ENCODE measurements around the gene NDNF. TPM values are rescaled to one million over a fixed set of nuclear protein-coding genes. Genes with fewer than 3 reads are reported as not detected.

Gene NDNF
- total and polyA plus RNA-seq, 9 of the 15 experiments (the other 6 are each of a cell fraction or from before 2014, with no cell fraction given): not detected

DNA sequence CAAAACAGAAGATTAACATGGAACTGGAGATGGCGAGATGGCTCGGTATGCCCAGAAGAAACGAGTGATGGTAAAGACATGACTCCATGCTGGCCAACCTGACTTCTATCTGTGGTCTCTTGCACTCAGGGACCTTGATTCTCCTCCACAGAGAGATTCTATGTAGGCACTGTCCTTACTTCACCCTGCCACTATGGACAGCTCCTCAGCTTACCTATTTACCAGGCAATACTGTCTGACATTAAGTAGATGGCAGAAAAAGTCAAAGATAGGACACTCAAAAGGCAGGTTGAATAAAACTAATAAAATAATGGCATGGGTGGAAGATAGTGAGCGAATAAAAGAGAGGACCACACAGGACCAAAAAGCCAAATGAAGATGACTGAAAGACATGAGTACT, 35.2 kb upstream of the NDNF start:
- intact Hi-C loops (cut with micrococcal nuclease): no loop called here
- no peak for FAIRE-seq
- no peak for DNase-seq (ENCODE audit: extremely low read depth in 1 of 4, low spot score in 3 of 4)
- no TSS peak for BruUV-seq (replicated peaks)
- WGBS (ENCODE audit: insufficient coverage, low coverage, missing lambda C conversion rate): 0% methylated on average over 4 of the region's 4 CpGs
- Histone ChIP-seq H3K4me3 (no peak overlapping the region), H3K9ac (ENCODE audit: insufficient read depth in 1 of 2, low read depth in 2 of 2, low read length in 2 of 2) (no peak overlapping the region), H3K9me3 (replicated peaks; ENCODE audit: control insufficient read depth, insufficient read depth, low read depth, low read length) (no peaks in the 10 kb centered on the region), H2AFZ (ENCODE audit: low read depth, low read length) (no peak overlapping the region), H3K79me2 (ENCODE audit: control insufficient read depth, insufficient read depth, low read length) (no peaks in the 10 kb centered on the region), H4K20me1 (replicated peaks; ENCODE audit: control insufficient read depth, insufficient read depth, low read length) (no peaks in the 10 kb centered on the region), H3K27ac (ENCODE audit: extremely low read depth, low read depth, low read length) (no peak overlapping the region), H3K27me3 (ENCODE audit: control insufficient read depth in 2 of 2, insufficient read depth in 2 of 2, low read length in 2 of 2) (no peaks in the 10 kb centered on the region), H3K9me1 (ENCODE audit: control insufficient read depth, insufficient read depth, low read length) (no peaks in the 10 kb centered on the region), H3K4me2 (ENCODE audit: insufficient read depth, low read length) (no peak overlapping the region), H3K36me3 (ENCODE audit: control insufficient read depth, insufficient read depth, low read length) (no peaks in the 10 kb centered on the region), H3K4me1 (replicated peaks in 1 of 2; ENCODE audit: control insufficient read depth in 2 of 2, insufficient read depth in 2 of 2, low read length in 2 of 2) (no peaks in the 10 kb centered on the region)
- no peak for ATAC-seq
- ChIA-PET CTCF (ENCODE audit: low intra/inter-chr PET ratio) (no interaction called here), POLR2A (no interaction called here)
- in situ Hi-C loops (cut with MboI): no loop called here
- TF ChIP-seq ARID1B (IDR thresholded peaks at IDR 0.05): no peak
- TF ChIP-seq FOXA3 (CRISPR knock-in tag; conservative IDR thresholded peaks at IDR 0.05 in 1 of 2, IDR thresholded peaks at IDR 0.05 in 1 of 2): no peak
- TF ChIP-seq SMARCA5 (IDR thresholded peaks at IDR 0.05): no peak
- TF ChIP-seq RBM17 (IDR thresholded peaks at IDR 0.05; ENCODE audit: borderline replicate concordance, low read depth, low read length): no peak
- TF ChIP-seq, protein P1, sequence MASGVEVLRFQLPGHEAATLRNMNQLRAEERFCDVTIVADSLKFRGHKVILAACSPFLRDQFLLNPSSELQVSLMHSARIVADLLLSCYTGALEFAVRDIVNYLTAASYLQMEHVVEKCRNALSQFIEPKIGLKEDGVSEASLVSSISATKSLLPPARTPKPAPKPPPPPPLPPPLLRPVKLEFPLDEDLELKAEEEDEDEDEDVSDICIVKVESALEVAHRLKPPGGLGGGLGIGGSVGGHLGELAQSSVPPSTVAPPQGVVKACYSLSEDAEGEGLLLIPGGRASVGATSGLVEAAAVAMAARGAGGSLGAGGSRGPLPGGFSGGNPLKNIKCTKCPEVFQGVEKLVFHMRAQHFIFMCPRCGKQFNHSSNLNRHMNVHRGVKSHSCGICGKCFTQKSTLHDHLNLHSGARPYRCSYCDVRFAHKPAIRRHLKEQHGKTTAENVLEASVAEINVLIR (CRISPR knock-in tag; IDR thresholded peaks at IDR 0.05): no peak
- no peak for TF ChIP-seq ZNF445 (CRISPR knock-in tag; IDR thresholded peaks at IDR 0.05; ENCODE audit: low read depth)
- TF ChIP-seq CBX1 (IDR thresholded peaks at IDR 0.05; ENCODE audit: low read depth): no peak
- no peak for TF ChIP-seq ATF4 (CRISPR knock-in tag; IDR thresholded peaks at IDR 0.05)
- TF ChIP-seq ZNF3 (CRISPR knock-in tag; IDR thresholded peaks at IDR 0.05): no peak
- TF ChIP-seq, protein P2, sequence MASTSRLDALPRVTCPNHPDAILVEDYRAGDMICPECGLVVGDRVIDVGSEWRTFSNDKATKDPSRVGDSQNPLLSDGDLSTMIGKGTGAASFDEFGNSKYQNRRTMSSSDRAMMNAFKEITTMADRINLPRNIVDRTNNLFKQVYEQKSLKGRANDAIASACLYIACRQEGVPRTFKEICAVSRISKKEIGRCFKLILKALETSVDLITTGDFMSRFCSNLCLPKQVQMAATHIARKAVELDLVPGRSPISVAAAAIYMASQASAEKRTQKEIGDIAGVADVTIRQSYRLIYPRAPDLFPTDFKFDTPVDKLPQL (IDR thresholded peaks at IDR 0.05; ENCODE audit: extremely low read depth, insufficient read length): no peak
- no peak for TF ChIP-seq STAT5B (CRISPR knock-in tag; IDR thresholded peaks at IDR 0.05)
- TF ChIP-seq, protein P3, sequence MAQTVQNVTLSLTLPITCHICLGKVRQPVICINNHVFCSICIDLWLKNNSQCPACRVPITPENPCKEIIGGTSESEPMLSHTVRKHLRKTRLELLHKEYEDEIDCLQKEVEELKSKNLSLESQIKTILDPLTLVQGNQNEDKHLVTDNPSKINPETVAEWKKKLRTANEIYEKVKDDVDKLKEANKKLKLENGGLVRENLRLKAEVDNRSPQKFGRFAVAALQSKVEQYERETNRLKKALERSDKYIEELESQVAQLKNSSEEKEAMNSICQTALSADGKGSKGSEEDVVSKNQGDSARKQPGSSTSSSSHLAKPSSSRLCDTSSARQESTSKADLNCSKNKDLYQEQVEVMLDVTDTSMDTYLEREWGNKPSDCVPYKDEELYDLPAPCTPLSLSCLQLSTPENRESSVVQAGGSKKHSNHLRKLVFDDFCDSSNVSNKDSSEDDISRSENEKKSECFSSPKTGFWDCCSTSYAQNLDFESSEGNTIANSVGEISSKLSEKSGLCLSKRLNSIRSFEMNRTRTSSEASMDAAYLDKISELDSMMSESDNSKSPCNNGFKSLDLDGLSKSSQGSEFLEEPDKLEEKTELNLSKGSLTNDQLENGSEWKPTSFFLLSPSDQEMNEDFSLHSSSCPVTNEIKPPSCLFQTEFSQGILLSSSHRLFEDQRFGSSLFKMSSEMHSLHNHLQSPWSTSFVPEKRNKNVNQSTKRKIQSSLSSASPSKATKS (CRISPR knock-in tag; IDR thresholded peaks at IDR 0.05): no peak
- no peak for TF ChIP-seq TAF15 (IDR thresholded peaks at IDR 0.05; ENCODE audit: low read depth, low read length)
- TF ChIP-seq, protein P4, sequence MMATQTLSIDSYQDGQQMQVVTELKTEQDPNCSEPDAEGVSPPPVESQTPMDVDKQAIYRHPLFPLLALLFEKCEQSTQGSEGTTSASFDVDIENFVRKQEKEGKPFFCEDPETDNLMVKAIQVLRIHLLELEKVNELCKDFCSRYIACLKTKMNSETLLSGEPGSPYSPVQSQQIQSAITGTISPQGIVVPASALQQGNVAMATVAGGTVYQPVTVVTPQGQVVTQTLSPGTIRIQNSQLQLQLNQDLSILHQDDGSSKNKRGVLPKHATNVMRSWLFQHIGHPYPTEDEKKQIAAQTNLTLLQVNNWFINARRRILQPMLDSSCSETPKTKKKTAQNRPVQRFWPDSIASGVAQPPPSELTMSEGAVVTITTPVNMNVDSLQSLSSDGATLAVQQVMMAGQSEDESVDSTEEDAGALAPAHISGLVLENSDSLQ (IDR thresholded peaks at IDR 0.05): no peak
- TF ChIP-seq ETS1 (conservative IDR thresholded peaks at IDR 0.05; ENCODE audit: control insufficient read depth, low read depth, low read length): no peak

Data from K562 (cell line).